ENCODE measurements around the gene ZBTB7A.

ZBTB7A gene

DNA sequence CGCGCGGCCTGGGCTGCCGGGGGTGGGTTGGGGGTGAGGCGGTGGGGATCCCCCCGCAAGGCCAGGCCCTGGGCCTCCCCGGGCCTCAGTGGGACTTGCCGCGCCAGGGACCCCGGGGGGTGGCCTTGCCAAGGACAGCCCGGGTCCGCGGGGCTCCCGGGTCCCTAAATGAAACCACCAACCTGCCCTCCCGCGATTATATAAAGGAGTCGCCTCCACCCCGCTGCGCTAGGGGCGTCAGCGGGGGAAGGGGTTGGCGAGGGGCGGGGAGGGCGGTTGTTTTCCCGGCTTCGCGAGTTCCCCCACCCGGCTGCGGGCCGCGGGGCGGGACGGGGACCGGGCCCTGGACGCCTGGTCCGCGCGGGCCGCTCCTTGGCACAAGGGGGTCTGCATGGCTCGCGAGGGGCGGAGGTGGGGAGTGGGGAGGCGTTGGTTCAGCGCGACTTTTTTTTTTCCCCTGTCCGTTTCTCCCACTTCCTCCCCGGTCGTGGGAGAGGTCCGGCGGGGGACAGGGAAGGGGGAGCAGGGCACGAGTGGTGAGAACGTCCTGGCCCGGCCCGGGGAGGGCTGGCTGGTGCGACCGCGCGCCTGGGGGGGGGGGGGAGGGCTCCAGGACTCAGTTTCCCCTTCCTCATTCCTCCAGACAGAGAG lies 822 bp upstream of the ZBTB7A start:
- no peak for DNase-seq (ENCODE audit: low spot score)

DNA sequence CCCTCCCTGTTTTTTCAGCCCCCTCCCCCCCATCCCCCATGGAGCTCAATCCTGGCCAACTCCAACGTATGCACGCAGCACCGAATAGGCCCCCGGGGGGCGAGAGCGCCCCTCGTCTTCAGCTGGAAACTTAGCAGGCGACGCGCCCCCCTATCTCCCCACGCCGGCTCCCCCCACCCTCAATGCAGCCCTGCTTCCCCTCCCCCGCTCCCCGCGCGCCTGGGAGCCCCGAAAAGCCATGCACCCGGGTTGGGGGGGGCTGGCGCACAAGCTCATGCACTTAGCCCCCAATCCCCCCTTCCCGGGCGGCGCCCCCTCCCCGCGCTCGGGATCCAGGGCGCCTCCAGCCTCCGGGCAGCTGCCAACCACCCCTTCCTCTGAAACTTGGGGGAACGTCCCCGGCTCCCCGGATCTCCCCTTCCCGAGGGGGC lies 508 bp downstream of the ZBTB7A start:
- no peak for DNase-seq (ENCODE audit: low spot score)

DNA sequence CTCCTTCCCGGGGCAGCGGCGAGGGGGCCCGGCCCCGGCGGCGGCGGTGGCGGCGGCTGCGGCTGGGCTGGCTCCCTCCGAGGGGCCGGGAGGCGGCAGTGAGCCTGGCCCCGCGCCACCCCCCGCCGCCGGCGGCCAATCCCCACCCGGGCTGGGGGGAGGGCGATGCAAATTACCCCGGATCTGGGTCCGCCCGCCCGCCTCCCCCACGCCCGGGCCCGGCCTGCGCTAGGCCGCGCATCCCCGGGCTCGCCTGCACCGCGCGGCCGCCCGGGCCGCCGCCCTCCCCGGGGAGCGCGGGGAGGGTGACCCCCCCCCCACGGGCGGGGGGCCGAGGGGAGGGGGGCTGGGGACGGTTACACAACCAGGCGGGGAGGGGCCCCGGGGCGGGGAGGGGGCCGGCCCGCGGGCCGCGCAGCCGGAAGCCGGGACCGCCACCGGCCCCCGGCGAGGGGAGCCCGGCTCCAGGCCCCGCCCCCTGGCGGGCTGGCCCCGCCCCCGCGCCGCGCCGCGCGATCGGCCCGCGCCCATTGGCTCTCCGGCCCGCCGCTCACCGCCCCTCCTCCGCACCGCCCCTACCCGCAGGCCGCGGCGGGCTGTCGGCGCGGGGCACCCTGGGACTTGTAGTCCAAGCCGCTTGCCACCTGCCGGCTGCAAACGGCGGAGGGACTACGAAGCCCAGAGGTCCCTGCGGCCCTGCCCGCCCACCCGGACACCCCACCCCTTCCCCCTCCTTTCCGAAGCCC lies 1.1 kb downstream of the ZBTB7A start:
- peak; percentile 95 for DNase-seq (ENCODE audit: low spot score)

DNA sequence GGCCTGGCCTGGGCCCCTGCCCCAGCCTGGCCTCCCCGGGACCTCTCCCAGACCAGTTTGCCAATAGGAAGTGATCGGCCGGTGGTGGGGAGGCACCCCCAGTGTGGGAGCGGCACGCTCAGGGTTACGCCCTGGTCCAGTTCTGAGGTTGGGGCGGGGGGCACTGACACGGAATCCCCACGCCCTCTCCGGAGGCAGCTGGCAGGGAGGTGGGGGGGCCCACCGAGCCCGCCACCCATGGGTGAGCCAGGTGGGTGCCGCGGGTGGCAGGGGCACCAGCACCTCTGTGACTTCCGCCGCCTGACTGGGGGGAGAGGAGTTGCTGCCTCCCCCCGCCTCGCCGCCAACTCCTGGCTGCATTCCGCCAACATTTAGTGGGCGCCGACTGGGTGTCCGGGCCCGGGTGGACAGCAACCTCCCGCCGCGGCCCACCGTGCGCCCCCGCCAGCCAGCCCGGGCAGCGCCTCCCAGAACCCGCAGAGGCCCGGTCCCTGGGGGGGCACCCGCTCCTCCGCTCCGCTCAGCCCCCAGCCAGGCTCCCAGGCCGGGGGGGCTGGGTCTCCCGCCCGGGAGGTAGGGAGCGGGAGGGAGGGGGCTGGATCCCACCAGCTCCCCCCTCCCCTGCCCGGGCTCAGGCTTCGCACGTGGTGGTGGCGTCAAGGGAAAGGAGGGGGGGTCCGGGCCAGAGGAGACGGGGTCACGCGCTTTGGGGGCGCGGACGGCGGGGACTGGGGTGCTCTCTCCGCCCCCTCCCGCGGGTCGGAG lies 2.0 kb downstream of the ZBTB7A start:
- DNase-seq (ENCODE audit: low spot score), result no peak

DNA sequence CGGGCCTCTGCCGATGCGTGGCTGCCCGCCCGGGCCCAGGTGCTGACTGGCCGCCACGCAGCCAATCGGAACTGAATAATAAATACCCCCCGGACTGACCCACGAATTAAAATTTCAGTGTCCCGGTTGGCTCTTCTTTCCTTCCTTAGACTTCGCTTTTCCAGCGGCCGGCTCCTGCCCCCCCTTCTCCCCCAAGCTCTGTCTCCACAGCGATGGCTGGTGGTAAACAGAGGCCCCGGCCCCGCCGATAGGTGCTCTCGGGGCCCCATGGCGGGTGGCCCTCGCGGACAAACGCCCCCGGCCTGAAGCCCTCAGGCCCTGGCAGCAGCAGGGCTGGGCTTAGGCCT lies 2.6 kb downstream of the ZBTB7A start:
- DNase-seq (ENCODE audit: low spot score), result no peak

DNA sequence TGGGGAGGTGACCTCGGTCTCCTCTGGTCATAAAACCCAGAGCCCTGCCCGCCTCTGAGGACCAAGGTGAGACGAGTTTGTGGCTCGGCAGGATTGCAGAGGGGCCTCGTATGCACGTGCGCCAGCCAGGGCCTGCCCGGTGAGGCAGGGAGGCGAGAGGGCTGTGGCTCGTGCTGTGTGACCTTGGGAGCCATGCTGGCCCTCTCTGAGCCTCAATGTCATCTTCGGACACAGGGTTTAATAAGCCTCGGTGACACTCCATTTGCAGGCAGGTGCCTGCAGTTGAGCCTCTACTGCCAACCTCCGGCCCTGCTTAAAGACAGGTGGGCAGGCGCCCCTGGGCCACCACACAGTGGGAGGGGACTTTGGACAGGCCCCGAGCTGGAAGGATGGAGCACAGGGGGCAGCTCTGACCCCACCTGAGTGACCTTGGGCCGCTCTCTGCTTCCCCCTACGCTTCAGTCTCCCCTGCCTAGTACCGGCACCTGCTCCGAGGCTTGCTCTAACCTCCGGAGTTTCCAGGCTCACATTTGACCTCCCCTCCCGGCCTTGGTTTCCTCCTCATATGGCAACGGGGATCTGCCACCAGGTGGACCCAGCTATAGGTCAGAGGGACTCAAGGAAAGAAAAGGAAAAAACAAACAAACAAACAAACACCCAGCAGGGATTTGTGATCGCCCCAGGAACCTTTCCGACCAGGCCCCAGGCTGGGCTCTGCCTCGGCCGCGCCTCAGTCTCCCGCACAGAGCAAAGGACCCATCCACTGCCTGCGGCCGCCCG lies 3.1 kb downstream of the ZBTB7A start:
- no peak for DNase-seq (ENCODE audit: low spot score)

DNA sequence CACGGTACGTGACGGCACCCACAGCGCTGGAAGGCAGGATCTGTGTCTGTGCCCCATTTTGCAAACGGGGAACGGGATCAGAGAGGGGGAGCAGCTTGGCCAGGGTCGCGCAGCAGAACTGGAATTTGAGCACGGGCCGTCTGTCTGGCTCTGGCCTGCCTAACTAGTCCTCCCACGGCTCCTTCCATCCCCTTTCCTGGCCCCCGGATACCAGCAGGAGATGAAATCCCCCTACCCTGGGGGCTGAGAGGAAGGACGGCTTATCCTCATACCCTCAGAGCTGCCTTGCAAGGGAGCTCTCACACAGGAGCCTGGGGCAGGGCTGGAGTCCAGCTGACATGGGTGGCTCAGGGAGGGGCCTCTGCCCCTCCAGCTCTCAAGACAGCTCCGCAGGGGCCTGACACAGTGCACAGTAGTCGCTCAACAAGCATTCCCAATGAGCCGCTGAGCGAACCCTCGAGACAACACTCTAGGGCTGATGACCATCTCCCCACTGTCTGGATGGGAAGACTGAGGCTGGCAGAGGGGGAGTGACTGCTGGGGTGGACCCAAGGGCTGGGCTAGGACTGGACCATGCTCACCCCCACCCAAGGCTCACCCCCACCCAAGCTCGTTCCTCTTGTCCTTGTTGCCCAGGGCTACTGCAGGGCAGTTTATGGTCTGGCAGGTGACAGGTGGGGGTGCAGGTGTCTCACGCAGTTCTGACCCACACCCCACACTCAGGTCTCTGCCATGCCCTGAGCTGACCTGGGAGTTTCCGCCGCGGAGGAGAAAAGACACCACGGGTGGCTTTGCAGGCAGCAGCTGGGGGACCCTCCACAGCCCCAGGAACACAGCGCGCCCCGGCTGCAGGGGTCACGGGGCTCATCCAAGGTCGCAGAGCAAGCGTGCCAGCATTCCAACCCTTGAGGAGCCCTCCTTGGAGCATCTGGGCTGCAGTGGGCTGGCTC lies 4.0 kb downstream of the ZBTB7A start:
- DNase-seq (ENCODE audit: low spot score), result no peak

DNA sequence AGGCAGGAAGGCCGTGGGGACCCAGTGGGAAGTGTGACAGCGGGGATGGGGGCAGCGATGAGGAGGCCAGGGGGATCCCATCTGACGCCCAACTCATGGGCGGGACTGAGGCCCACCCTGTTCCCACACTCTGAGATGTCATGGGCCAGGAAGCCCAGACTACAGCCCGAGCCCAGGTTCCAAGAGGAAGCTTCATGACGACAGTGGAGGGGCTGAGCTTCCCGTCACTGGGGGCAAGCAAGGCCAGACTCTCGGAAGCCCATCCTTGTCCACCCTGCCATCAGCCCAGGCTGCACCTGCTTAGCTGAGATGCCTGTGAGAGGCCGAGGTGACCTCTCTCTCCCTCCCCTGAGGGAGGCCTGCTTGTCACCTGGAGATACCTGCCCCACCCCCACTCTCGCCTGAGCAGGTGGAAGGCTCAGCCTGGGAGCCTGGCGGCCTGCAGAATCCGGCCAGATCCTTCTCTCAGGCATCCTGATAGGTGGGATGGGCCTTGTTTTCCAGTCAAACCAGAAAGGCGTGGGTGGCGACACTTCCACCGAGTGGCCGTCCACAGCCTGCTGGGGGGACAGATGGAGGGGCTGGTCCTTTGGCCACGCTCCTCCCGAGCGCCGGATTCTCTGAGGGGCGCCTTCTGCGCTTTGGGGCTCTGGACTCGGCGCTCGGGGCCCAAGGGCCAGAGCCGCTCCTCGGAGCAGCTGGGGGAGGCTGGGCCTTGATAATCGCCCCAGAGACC lies 4.8 kb downstream of the ZBTB7A start:
- peak; percentile 70 for DNase-seq (ENCODE audit: low spot score)

DNA sequence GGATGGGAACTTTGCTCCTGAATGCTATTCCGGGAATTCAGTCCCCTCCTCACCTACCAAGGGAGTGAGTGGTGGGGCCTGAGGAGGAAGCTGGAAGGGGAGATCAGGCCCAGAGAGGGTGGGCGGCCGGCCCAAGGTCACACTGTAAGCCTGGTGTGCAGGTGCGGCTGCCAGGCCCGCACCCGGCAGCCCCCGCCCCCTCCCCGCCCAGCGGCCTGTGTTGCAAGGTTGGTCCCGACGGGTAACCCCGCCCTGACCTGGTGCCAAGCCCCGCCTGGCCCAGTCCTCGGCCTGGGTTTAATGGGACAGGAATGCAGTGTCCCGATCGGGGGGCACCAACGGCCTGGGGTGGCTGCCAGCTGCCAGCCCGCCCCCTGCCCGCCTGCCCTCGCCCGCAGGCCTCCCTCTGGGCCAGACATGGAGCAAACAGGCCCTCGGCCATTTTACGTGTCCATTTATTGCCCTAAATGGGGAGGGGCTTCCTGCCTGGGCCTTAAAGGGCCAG lies 5.5 kb downstream of the ZBTB7A start:
- no peak for DNase-seq (ENCODE audit: low spot score)

DNA sequence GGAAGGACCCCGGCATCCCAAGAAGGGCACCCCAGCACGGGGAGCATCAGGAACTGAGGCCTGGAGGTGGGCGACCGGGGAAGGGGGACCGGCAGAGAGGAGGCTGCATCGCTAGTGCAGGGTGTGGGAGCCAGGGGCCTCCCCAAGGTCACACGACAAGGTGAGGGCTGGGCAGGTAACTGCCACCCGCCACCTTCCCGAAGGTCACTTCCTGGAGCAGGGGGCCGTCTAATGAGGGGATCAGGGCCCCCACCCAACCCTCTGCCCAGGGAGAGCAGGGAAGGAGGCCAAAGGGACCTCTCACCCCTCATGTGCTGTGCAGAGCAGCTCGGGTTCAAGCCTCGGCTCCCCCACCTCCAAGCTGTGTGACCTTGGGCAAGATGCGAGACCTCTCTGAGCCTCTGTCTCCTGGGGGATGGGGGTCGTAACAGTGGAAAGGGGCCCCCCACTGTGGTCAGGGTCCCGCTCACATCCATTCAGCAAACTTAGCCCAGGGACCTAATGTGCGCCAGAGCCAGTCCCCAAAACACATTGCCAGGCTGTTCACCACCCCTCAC lies 6.0 kb downstream of the ZBTB7A start:
- DNase-seq (ENCODE audit: low spot score), result no peak

DNA sequence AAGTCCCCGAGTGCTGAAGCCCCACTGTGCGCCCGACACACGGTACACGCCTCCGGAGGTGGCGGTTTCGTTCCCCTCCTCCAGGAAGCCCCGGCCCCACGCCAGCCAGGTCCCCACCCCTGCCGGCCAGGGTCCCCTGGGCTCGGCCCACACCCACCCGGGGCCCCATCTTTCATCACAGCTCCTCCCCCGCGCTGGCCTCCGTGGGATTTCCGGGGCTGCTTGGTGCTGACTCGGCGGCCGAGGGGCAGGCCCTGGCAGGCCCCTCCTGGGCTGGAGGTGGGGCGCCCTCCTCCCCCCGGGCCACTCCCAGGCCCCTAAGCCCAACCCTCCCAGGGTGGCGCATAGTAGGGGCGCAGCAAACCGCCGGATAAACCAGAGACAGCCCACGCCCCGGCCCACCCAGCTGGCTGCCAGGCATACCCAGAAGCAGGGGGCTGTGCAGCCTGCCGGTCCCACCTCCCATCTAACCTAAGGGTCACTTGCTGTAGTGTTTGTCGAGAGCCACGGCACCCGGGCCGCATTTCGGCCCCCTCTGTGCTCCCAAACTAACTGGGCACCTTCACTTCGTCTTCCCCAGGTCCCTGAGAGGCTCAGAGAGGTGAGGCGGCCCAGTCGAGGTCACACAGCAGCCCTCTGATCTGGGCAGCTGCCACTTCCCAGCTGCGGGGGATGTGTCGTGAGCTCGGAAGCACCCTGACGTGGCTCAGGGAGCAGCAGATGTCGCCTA lies 6.6 kb downstream of the ZBTB7A start:
- DNase-seq (ENCODE audit: low spot score), result peak; percentile 65

DNA sequence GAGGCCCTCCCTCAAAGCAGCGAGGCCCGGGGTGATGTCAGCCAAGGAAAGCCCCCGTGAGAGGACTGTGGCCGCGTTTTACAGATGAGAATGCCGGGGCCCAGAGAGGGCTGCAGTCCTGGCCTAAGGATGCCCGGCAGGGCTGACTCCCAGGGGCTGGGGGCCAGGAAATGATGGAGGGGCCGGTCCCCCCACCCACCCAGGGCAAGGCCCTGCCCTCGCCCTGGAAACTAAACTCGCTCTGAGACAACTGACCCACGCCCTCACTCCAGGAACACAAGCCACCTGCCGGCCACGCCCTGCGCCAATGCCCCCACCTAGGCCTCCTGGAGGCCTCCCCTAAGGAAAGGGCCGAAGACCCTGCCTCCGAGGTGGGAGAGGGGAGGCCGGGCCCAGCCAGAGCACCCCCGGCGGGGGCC lies 7.2 kb downstream of the ZBTB7A start:
- no peak for DNase-seq (ENCODE audit: low spot score)

DNA sequence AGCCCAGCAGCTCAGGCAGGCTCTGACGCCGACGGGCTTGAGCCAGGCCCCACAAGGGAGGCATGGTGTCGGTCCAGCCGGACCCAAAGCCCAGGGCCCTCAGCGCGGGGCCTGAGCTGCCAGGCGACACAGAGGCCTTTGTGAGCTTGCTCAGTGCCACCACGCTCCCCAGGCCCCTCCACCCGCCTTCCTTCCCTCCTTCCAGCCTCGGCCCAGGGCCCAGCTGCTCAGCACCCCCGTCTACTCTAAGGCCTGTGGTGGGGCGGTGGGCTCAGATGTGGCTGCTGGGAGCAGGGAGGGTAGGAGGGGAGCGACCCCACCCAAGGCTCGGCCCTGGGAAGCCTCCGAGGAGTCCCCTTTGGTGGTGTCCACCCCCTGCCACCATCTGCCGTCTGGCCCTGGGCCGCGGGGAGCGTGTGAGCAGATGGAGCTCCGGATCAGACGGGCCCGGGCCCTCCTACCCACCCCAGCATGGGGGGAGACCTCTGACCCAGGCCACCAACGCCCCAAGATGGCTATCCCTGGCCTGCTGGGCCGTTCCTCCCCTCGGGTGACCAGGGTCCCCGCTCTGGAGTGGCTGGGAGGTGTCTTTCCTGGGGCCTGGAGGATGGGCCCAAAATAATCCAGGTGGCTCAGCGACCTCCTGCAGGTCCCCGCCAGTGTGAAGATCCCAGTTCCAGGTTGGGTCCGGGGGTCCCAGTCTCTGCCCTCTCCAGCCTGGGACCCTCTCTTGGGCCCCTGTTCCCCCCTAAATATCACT lies 7.8 kb downstream of the ZBTB7A start:
- no peak for DNase-seq (ENCODE audit: low spot score)

DNA sequence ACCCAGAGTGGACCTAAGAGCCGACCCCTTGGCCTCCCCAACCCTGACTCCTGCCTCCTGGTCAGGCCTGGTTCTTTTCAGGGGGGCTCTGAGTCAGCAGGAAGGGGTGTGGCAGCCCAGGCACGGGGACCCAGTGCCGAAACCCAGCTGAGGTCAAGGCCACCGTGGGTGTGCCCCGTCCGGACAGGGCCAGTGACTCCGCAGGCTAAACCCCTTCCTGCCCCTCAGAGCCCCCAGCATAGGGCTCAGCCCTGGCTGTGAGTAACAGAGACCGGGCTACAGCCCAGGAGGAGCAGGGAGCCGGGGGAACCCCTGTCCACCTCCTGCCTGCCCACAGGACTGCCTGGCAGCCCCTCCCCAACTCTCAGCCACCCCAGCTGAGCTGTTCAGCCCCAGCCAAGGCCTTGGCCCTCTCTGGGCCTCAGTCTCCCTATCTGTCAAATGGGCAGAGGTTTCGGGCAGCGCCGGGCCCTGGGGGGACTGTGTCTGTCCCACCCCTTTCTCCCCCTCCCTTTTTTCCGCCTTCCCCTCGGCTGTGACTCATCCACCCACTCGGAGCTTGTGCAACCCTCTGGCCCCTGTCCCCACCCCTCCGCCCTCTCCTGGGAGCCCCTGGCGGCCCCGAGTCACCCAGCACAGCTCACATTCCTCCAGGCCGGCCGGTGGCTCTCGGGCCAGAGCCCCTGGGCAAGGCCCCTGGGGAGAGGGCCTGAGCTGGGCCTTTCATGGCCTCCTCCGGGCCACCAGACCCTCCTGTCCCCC lies 8.6 kb downstream of the ZBTB7A start:
- peak; percentile 87 for DNase-seq (ENCODE audit: low spot score)

DNA sequence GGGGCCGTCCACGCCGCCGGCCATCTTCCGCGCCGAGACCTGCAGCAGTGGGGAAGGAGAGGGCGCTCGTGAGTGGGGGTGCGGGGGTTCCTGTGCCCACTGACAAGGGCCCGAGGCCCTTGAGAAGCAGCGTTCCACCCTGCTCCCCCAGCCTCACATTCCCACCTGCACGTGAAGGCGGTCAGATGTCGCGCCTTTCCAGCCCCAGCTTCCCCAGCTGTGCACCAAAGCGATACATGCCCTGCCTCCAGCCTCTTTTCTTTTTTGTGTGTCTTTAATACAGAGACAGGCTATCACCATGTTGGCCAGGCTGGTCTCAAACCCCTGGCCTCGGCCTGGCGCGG lies 11.5 kb downstream of the ZBTB7A start:
- no peak for DNase-seq (ENCODE audit: low spot score)

DNA sequence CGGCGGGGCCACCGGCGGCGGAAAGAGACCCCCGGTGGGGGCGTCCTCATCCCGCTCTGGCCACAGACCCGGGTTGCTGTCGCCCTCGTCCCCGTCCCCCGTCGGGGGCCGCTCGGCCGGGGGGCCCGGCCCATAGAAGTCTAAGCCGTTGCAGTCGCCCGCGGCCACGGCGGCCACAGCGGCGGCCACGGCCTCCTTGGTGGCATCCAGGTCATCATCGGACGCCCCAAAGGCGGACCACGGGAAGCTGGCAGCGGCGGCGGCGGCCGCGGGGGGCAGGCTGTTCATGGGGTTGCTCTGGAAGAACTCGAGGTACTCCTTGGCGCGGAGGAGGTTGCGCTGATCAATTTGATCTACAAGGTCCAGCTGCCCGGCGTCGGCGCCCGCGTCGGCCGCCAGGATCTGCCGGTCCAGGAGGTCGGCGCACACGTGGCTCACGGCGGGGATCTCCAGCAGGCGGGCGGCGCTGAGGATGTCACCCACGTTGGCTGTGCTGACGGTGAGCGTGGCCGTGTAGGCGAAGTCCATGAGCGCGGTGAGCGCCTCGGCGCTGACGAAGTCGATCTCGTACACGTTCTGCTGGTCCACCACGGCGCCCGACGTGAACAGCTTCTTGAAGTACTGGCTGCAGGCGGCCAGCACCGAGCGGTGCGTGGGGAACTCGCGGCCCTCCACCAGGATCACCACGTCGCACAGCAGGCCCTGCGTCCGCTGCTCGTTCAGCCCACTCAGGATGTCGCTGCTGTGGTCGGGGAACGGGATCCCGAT lies 12.1 kb downstream of the ZBTB7A start:
- DNase-seq (ENCODE audit: low spot score), result no peak

Measured in SW480 (cell line).